ENCODE data around the gene GJD2.

- TF ChIP-seq CTCF (IDR thresholded peaks at IDR 0.05) (no peak), POLR2AphosphoS5 (IDR thresholded peaks at IDR 0.05; ENCODE audit: low read depth, low read length) (no peak), TCF7L2 (IDR thresholded peaks at IDR 0.05; ENCODE audit: low read depth, low read length) (no peak)
Measured at GRCh38 chr15:34791701-34792100, 36.9 kb upstream of the GJD2 start.

Measured in Panc1 (cell line).